HG02588 (cell line): Measurements from ENCODE around the gene TARBP2.
"Not testable (repeated sequence)": the region's sequence is repeated elsewhere in the genome, so short reads cannot be mapped to it uniquely, and the experiment has no call there.

ENCODE experiments used
- ATAC-seq: cut with Tn5 transposase; IDR thresholded peaks from one replicate; pipeline ENCODE4 v1.9.1; 2021; ENCODE audit warnings: mild to moderate bottlenecking, moderate library complexity; ENCODE audit not compliant: unreplicated experiment

The TARBP2 gene

GRCh38 chr12:53510181-53510812 lies 9.2 kb downstream of the TARBP2 start:
- ATAC-seq, result no peak

- ATAC-seq, result no peak
Observed at GRCh38 chr12:53513712-53514410, 12.8 kb downstream of the TARBP2 start.

GRCh38 chr12:53514628-53515290 lies 13.7 kb downstream of the TARBP2 start:
- no peak for ATAC-seq

GRCh38 chr12:53515291-53515680 lies 14.2 kb downstream of the TARBP2 start:
- no peak for ATAC-seq

GRCh38 chr12:53516758-53517455 lies 15.8 kb downstream of the TARBP2 start:
- no peak for ATAC-seq

- ATAC-seq, result no peak
Observed at GRCh38 chr12:53518381-53518780, 17.3 kb downstream of the TARBP2 start.

- no peak for ATAC-seq
Observed at GRCh38 chr12:53523131-53523530, 22.0 kb downstream of the TARBP2 start.

GRCh38 chr12:53524476-53524875 lies 23.4 kb downstream of the TARBP2 start:
- ATAC-seq, result no peak

GRCh38 chr12:53530061-53530460 lies 29.0 kb downstream of the TARBP2 start:
- ATAC-seq, result no peak

- ATAC-seq, result no peak
Observed at GRCh38 chr12:53530920-53531319, 29.8 kb downstream of the TARBP2 start.

- no peak for ATAC-seq
Observed at GRCh38 chr12:53532021-53532420, 30.9 kb downstream of the TARBP2 start.

- ATAC-seq, result no peak
Observed at GRCh38 chr12:53532524-53533445, 31.7 kb downstream of the TARBP2 start.

- no peak for ATAC-seq
Observed at GRCh38 chr12:53533471-53533870, 32.4 kb downstream of the TARBP2 start.

- ATAC-seq, result no peak
Observed at GRCh38 chr12:53536962-53537361, 35.9 kb downstream of the TARBP2 start.

- no peak for ATAC-seq
Observed at GRCh38 chr12:53538209-53538689, 37.2 kb downstream of the TARBP2 start.

- ATAC-seq, result no peak
Observed at GRCh38 chr12:53539526-53539925, 38.4 kb downstream of the TARBP2 start.

- ATAC-seq, result peak; percentile 64
Observed at GRCh38 chr12:53543539-53543938, 42.5 kb downstream of the TARBP2 start.

GRCh38 chr12:53548354-53548753 lies 47.3 kb downstream of the TARBP2 start:
- not testable (repeated sequence) for ATAC-seq

GRCh38 chr12:53550131-53550530 lies 49.0 kb downstream of the TARBP2 start:
- ATAC-seq, result not testable (repeated sequence)

GRCh38 chr12:53550595-53550994 lies 49.5 kb downstream of the TARBP2 start:
- ATAC-seq, result no peak
